Stimulated activated CD4-positive, alpha-beta T cell treated with anti-CD3 and anti-CD28 coated beads, Interleukin-2, amount 100 ng/mL, for 48 hours (primary cell): ENCODE results near the gene WNT2B.

ENCODE experiments used
- DNase-seq, 2 donors: peaks; one replicate each; pipeline ENCODE4 v3.0.0-alpha.2; 2020

Gene WNT2B

DNA sequence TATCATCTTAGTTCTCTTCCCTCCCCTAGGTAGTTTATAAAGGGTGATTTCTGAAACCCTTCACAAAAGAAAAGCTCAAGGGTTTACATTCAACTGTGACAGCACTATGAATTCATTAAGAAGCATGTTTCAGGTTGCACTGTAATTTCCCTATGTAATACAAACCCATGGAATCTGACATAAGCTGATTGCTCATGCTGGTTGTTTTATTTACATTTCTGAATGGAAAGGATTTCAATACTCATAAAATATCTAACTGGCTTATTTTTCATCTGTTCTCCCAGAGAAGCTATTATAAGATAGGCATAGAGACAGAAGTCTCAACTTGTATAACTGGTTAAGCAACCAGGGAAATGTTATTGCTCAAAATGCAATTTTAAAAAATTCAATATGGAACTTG, 20.5 kb downstream of the WNT2B start:
- DNase-seq = no peak

DNA sequence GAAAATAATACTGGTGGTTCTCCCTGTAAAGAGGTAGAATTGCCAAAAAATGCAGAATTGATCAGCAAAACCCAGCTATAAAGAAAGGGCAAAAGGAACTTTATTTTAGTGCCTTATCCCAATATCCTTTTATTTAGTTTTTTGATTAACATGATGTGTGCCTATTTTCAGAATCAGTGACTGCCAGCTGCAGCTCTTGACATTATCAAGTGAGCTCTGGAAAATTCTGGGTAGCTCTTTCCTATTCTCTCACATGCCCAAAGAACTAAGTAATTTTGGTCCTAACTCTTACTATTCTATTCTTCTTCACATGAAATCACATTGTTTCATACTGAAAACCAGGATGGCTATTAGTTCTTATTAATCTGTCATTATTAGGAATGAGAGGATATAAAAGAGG, 22.1 kb downstream of the WNT2B start:
- DNase-seq = no peak

DNA sequence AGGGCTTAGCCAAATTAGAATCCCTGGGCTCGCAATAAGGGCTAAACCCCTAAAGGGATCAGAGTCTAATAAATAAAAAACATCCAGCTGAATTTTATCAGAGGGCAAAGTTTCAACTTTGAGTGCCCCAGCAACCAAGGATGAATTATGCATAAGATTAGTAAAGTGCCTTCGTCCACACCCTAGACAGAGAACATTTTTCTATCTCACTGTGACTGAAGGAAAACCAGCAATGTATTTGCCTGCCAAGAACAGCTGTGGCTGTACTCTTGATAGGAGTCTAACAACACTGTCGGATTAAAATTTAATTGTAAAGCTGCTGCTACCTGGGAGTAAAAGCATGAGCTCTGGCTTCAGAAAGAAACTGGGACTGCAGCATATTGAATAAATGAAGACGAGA, 23.3 kb downstream of the WNT2B start:
- no peak for DNase-seq

DNA sequence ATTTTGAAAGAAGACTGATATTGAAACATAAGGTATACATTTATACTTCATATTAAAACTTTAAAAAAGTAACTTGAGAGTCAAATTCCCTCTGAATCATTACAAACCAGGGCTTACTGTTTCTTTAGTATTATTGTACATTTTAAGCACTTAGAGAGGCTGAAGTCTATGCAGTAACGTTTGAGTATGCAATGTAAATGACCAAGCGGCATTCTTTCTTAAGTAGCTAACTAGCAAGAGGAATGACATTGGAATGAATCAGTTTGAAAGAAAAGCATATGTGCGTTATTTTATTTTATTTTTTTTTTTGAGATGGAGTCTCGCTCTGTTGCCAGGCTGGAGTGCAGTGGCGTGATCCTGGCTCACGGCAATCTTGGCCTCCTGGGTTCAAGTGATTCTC, 24.3 kb downstream of the WNT2B start:
- DNase-seq = no peak

DNA sequence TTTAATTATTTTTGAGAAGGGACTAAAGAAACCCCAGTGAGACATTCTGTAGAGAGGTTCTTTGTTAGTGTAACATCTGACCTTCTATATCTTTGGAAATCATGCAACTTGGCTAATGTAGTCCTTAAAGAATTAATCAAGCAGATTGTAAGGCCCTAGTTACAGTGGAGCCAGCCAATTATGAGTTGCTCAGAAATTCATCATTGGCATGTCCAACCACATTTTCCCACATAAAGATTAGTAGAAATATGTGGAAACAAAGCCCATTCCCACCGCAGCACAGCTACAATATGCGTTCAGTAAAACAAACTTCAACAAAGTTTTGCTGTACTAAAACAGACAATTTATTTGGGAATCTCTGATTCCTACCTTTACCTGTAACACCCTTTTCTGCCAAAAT, 27.8 kb downstream of the WNT2B start:
- no peak for DNase-seq

DNA sequence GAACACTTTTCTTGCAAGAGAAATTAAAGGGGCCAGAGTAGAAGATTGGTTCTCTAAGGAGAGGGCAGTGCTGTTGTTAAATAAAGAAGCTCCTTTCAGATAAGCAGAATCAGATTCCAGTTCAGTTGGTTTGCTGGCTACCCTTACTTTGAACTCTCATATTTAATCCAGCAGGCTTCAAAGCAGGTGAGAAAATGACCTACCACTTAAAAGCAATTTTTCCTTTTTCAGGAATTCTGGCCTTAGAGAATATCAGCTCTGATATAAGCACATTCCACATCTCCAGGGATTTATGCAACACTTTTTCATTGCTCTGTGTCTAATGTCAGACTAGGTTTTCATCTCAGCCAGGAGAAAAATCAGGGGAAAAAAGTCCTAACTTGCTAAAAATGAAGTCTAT, 28.7 kb downstream of the WNT2B start:
- no peak for DNase-seq

DNA sequence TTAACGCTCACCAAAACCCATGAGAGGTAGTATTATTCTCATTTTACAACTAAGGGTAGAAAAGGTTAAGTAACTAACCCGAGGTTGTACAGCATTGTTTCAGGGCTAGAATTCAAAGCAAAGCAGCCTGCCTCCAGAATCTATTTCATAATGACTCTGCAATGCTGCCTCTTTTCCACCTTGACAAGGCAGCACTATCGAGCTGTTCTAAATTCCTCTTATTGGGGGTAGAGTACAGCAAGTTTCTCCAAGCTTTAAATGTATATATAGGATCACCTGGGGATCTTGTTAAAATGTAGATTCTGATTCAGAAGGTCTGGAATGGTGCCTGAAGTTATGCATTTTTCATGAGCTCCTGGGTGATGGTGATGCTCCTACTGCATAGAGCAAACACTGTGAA, 30.1 kb downstream of the WNT2B start:
- no peak for DNase-seq

DNA sequence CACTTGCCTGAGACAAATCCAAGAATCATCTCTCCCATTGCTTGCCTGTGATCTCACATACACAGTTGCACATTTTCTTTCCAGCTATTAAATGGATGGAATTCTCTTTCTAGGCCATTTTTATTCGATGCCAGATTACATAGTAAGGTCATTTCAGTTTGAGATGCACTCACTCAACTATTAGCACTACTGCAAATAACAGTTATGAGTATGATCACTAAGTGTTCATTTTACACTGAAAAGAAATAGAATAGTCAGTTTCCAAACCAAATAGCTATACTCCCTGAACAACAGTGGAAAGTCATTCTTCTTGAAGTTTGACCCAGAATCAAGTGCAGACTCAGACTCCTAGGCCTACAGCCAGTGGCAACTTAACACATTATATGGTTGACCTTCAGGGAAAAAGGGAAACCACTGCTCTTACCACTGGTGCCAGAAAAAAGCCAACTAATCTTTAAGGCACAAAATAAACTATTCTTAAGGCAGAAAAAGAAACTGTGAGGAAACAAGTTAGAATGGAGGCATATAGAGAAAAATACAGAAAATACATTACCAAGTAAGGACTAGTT, 31.5 kb downstream of the WNT2B start:
- DNase-seq = no peak

DNA sequence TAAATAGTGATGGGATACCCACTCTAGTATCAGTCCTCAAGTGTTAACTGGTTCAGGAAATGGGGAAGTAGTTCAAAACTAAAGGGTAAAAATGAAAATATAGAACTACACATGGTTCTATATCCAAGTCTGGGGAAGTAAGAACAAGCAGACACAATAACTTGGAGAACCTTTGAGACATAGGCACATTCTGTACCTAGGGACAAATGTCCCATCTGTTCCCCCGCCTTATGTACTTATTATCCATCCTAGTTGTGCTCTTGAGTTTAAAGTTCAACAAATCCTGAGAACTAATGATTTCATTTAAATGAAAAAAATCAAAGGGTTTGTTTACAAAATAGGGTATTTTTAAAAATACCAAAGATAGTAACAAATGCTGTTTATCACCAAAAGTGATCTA, 32.5 kb downstream of the WNT2B start:
- no peak for DNase-seq

DNA sequence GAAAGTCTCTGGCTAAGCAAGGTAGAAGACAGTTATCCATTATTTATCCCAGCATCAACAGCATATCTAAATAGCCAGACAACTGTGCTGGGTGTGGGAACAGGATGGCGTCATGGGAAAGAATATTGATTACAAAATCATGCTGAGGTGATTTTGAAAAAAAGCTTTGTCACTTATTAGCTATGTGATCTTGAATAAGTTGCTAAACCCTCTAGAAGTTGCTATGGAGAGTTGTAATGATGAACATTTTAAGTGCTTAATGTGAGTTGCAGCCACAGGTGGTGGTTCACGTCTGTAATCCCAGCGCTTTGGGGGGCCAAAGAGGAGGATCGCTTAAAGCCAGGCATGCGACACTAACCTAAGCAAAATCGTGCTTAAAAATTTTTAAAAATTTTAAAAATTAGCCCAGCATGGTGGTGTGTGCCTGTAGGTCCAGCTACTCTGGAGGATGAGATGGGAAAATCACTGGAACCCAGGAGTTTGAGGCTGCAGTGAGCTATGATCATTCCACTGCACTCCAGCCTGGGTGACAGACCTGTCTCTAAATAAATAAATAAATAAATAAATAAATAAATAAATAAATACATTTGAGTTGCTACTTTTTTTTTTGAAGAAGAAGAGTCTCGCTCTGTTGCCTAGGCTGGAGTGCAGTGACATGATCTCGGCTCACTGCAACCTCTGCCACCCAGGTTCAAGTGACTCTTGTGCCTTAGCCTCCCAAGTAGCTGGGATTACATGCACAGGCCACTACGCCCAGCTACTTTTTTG, 33.6 kb downstream of the WNT2B start:
- DNase-seq = no peak

DNA sequence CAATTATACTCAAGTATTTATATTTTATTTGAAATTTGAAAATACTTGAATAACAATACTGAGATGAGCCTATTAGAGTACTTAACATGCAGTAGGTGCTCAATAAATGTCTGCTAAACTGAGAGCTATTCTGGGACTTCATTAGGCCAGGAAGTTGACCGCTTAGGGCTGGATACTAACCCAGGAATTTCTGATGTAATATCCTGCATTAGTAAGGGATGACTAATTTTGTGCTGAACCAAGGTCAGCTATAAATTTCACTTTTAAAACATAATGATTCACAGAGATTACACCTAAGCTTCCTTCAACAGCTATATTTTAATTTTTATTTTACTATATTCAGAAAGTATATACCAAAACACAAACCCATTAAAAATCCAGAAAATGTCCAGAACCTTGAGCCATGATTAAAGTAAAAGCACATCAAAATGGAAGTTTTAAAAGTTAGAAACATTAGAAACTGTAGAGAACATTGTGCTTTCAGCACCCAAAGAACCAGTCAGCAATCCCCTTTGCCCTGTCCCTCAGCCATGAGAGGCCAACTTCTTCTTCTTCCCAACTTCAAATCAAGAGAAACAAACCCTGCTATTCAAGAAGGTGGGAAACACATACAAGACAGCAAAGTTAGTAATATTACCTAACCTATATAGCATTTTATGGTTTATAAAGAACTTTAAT, 35.4 kb downstream of the WNT2B start:
- no peak for DNase-seq

DNA sequence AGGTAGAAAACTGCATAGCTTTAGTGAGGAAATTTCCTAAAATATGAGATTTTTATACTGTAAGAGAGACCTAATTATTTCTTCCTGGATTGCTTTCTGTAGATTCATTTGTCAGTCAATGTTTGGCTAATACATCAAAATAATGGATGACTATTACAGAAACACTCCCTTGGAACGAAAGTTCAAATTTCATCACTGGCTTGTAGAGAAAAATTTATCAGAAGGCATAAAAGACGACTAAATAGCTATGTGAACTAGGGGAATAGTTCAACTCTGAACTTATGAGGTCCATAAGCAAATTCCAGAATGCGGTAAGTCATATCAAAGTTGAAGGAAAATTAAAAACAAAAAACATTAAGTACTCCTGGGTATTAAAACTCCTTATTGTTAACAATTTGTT, 36.0 kb downstream of the WNT2B start:
- DNase-seq = no peak

DNA sequence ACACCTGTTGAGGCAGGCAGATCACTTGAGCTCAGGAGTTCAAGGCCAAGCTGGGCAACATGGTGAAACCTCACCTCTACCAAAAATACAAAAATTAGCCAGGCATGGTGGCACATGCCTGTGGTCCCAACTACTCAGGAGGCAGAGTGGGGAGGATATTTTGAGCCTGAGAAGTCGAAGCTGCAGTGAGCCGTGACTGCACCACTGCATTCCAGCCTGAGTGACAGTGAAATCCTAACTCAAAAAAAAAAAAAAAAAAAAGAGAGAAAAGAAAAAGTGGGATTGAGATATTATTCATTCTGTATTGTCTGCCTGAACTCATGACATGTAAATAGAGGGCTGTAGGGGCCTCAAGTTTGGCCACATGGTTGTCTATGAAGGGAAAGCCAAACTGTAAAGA, 37.3 kb downstream of the WNT2B start:
- no peak for DNase-seq

DNA sequence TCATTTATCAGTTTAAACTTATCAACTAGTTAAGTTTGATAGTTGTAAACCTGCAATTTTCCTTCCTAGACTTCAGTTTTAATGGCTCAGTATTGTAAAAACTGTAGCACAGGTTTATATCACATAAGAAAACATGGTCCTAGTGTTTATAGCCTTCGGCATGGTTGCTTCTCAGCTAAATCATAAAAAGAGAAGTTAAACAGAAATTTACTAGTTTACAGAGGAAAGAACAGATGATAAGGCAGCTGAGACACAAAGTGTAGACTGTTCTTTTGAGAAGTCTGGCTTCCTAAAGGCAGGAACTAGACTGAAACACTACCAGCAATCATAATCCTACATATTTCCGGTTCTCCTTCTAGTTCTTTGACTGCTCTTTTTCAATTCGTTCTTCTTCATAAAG, 39.8 kb downstream of the WNT2B start:
- DNase-seq = no peak

DNA sequence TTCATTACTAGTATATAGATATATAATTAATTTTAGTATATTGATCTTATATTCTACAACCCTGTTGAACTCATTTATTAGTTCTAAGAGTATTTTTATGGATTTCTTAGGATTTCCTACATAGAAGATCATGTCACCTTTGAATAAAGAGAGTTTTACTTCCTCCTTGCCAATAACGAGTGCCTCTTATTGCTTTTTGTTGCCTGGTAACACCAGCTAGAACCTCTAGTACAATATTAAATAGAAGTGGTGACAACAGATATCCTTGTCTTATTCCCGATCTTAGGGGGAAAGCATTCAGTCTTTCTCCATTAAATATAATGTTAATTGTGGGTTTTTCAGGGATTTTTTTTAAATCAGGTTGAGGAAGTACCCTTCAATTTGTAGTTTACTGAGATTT, 40.8 kb downstream of the WNT2B start:
- DNase-seq = no peak

DNA sequence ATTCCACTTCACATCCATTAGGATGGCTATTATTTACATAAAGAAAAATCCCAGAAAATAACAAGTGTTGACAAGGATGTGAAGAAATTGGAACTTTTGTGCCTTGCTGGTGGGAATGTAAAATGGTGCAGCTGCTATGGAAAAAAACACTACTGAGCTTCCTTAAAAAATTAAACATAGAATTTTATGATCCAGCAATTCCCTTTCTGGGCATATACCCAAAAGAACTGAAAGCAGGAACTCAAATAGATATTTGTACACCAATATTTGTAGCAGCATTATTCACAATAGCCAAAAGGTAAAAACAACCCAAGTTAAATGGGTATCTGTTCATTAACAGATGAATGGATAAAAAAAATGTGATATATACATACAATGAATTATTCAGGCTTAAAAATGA, 45.6 kb downstream of the WNT2B start:
- DNase-seq = no peak

DNA sequence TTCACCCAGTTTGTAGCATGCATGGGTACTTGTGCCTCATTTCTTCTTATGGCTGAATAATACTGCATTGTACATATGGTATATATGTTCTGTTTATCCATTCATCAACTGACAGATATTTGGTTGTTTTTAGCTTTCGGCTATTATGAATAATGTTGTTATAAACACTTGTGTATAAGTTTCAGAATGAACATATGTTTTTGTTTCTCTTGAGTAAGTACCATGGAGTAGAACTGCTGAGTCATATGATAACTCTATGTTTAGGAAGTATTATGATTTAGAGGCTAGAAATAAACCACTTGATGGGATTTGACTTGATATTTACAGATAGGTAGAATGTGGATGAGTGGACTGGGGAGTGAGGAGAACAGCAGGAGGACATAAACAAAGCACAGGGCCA, 48.6 kb downstream of the WNT2B start:
- DNase-seq = no peak

DNA sequence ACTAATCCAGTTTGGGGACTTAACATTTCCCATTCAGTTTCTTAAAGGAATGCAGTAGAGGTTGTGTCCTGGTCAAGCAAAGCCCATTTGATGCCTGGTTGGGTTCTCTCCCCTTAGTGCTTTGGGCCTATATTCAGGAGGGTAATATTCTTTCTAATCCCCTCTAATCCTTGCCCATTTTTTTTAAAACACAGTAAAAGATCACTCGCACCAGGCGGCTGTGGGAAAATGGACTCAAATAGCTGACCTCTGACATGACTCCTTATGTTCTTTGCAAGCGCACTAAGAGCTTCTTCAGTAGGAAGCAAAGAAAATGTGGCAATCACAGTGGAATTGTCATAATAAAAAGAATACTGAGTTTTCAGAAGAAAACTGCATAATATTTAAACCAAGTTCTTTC, 49.9 kb downstream of the WNT2B start:
- no peak for DNase-seq

DNA sequence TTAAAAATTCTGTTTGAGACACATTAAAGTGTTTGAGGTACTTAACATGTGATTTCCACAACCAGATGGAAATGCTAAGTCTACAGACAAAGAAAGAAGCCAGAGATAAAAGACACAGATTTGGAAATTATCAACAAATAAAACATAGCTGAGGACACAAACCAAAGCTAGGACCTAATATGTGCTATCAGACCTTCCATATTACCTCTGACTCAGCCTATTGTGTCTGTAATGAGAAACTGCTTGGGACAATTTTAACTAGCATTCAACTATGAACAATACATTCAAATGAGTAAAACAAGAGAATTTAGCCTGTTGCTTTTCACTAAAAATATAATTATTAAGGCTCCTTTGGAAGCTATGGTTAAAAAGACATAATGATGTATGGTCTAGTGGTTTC, 54.6 kb downstream of the WNT2B start:
- DNase-seq = no peak

DNA sequence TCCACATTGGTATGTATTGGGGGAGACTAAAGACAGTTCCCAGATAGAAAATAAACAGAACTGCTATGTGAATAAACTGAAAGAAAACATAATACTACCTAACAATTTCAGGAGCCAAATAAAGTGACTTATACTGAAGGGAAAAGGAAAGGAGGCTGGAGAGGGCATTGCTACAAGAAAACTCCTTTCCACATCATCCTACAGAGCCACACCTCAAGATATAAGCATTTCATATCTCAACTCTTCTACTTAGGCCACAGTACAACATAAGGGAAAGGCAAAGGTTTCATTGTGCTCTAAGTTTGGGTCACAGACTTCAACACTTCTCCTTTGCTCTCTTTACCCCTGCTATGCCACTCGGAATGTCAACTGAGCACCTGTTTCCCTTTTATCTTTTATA, 55.3 kb downstream of the WNT2B start:
- DNase-seq = no peak

DNA sequence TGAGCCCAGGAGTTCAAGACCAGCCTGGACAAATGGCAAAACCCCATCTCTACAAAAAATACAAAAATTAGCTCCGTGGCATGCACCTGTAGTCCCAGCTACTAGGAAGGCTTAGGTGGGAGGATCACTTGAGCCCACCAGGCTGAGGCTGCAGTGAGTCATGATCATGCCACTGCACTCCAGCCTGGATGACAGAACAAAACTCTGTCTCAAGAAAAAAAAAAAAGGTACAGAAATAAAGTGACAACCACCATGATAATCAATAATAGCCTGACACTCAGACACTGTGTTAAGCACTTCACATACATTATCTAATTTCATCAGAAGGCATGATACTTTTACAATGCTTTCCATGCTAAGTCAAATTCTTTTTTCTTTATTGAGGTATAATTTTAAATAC, 57.0 kb downstream of the WNT2B start:
- no peak for DNase-seq

DNA sequence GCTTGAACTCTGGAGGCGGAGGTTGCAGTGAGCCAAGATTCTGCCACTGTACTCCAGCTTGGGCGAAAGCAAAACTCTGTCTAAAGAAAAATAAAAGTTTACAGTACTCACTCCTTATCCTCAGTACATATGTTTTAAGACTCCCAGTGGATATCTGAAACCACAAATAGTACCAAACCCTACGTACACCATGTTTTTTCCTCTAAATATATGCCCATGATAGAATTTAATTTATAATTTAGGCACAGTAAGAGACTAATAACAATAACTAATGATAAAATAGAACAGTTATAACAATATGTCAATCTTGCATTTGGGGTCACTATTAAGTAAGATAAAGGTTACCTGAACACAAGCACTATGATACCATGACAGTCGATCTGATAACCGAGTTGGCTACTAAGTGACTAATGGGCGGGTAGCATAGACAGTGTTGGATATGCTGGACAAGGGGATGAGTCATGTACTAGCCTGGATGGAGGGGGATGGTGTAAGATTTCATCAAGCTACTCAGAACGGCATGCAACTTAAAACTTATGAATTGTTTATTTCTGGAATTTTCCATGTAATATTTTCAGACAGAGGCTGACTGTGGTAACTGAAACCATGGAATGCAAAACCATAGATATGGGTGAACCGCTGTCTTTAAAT, 66.5 kb downstream of the WNT2B start:
- DNase-seq = no peak

DNA sequence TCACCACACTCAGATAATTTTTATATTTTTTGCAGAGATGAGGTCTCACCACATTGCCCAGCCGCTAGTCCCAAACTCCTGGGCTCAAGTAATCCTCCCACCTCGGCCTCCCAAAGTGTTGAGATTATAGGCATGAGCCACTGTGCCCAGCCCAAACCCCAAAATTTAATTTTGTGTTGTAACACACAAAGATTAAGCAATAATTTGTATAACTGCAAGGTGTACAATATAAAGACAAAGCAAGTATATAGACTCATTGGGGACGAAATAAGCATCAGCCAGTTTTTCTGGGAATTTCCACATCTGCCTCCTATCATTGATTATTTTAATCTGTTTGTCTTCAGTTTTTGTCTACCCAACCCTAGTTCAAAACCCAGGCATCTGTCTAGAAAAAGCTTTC, 67.5 kb downstream of the WNT2B start:
- DNase-seq = no peak
